GM19463 (cell line): ENCODE data around the gene ORC3.
A peak's percentile ranks its signal among the peaks of the same experiment; 100 is the strongest.

Experiments used
- ATAC-seq: cut with Tn5 transposase; IDR thresholded peaks from one replicate; pipeline ENCODE4 v1.9.1; 2021; ENCODE audit warnings: mild to moderate bottlenecking, moderate library complexity; ENCODE audit not compliant: unreplicated experiment

ORC3 gene

DNA sequence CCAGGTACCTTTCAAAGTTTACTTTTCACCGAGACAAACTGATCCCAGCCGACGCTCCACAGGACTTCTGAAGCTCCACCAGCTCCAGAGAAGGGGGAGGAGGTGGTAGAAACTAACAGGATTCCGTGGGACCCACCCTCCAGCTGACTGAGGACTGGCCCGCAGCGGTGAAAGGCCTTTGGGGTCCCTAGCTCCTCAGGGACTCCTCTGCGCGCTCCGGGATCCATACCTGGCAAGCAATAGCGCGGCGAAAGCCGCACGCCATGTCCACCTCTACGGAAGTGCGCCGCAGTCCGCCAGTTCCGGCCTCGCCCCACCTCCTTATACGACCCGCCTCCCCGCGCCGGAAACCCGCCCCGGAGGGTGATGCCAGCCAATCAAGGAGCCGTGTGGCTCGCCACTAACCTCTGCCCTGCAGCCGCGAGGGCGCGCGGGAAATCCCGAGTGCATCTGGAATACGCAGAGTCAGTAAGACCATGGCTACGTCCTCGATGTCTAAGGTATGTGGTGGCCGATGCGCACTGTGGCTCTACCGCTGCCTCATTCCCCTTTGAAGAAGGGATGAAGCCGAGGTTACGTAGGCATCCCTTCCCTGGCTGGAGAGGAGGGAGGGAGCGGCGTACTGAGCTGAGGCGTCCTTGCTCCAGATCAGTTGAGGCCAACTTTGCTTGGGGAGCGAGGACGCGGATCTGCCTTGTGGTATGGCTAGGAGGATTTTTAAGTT, at the start of gene ORC3, which contains the start of gene RARS2:
TSS of gene ORC3 (plus strand) at position 443 of the 724 bp plus-strand sequence. CDS start at position 477, 34 bp downstream.
TSS of gene RARS2 (minus strand) at position 295 of the 724 bp plus-strand sequence. CDS start at position 265, 30 bp downstream.
- peak; percentile 100 for ATAC-seq

DNA sequence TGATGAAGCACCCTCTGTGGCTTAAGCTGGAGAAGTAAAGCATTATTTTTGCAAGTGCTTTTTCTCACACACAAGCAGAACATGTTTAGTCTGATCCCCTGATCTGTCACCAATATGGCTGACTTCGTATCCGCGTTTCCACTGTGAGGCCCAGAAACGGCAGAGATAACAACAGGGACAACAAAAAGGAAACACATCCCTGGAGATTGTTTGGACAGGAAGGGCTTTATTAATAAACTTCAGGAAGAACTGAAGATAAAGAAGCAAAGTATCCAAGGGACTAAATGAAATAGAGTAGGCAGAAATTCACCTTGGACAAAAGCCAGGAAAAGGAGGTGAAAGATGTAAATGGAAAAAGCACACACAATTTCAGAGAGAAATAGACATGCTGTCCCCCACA, 49.4 kb upstream of the ORC3 start:
- ATAC-seq = no peak

DNA sequence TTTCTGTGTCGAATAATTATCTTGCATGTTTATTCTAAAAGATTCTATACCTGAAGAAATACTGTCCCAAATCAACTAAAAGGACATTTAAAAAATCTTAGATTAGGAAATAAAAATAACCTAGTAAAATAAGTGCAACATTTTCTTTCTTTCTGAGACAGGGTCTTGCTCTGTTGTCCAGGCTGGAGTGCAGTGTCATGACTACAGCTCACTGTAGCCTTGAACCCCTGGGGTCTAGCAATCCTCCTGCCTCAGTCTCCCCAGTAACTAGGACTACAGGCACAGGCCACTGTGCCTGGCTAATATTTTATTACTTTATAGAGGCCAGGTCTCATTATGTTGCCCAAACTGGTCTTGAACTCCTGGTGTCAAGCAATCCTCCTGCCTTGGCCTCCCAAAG, 48.9 kb upstream of the ORC3 start:
- no peak for ATAC-seq

DNA sequence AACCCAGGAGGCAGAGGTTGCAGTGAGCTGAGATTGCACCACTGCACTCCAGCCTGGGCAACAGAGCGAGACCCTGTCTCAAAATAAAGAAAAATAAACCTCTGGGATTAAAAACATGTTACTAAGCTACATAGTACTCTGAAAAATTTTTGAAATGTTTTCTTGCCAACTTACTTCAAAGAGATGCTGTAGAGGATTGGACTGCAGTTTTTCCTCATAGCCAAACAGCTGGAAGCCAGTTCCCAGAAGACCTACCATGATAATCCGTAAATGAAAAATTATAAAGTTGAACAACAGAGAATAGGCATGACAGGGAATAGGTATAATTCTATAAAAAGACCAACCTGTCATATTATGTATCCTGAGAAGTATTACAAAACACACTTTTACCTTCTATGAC, 48.2 kb upstream of the ORC3 start:
- no peak for ATAC-seq

DNA sequence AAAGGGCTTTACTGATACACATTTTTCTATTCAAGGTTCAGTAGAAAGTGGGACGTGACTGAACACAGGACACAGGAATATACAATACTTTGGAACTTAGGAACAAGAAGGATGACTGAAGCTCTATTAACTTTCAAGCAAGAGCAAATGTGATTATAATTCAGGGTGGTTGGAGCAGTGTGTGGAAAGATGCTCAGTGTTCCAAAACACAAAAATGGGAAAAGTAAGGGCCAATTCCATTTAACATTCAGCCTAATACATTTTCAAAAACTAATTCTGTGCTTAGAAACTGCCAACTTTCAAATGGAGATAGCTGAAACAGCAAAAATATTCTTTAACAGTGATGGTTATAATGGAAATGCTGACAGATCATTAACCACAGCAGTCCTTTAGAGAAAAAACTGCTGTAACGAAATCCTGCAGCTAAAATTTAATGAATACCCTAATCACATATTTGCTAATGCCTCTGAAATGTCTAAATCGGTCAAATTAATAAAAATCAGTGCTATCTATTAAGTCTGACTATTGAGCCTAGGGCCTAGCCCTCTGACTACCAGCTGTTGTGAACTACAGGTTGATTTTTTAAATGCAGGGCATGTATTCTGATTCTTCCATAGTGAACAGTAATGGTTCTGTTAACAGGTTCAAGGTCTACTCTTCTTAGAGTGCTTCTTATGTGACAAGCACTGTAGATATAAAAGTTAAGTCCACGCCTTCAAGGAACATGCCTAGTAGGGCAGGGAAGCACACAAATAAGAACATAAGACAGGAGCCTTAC, 46.0 kb upstream of the ORC3 start:
- ATAC-seq = no peak

DNA sequence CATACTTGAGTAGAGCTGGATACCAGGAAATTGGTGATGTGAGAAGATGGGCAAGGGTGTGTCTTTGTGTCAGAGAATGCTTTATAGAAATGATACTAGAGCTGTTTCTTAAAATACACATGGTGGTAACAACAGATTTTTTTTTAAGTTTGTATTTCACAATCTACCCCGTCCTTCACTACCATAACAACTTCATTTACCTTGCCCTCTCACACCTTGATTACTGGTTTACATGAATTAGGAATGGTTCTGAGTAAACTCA, 45.5 kb upstream of the ORC3 start:
- ATAC-seq = no peak

DNA sequence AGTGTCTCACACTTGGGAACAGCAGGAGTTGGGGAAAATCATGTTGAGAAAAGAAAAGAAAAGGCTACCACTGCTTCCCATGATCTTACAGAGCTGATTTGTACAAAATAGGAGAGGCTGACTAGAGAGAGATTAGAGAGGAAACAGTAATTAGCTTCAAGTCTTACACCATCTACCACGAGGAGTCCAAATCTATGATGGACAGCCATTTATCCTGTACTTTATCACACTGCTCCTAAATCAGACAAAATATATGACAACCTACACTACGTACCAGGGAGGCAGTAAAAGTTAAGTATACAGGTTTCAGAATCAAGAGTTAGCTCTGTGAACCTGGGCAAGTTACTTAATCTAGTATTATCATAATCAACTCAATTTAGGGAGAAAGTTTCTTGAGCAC, 38.1 kb upstream of the ORC3 start:
- ATAC-seq = no peak

DNA sequence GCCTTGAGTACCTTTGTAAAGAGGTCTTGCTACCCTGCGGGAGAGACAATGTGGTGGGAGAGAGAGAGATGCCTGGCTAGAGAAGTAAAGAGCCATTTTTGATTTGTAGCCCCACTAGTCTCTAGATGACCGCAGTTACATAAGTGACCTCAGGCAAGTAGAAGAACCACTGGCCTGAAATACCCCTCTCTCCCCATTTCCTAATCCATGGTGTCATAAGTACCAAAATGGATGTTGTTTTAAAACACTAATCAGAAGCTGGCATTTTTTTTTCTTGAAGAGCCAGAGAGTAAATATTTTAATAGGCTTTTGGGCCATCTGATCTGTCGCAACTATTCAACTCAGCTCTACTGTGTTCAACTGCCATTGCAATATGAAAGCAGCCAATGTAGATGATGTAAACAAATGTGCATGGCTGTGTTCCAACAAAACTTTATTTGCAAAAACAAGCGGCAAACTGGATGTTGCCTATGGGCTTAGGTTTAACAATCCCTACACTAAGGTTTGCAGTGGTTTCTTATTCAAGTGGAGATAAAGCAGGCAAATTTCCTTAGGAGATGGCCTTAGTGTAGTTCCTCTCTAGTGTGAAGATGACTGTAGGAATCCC, 36.7 kb upstream of the ORC3 start:
- no peak for ATAC-seq

DNA sequence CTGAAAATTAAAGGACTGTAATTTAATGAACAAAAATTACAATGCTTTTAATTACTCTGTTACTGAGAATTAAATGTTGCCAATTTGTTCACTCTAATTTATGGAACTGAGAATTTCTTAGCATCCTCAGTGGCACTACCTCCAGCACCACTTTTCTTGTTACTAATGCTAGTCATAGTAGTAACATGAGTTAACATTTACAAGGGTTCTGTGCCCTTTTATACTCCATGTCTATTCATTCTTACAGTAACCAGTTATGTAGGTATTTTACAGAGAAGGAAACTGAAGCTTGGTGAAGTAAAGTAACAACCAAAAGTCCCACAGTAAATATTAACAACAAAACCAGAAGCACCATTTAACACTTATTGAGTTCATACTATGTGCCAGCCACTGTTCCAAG, 34.4 kb upstream of the ORC3 start:
- ATAC-seq = no peak

DNA sequence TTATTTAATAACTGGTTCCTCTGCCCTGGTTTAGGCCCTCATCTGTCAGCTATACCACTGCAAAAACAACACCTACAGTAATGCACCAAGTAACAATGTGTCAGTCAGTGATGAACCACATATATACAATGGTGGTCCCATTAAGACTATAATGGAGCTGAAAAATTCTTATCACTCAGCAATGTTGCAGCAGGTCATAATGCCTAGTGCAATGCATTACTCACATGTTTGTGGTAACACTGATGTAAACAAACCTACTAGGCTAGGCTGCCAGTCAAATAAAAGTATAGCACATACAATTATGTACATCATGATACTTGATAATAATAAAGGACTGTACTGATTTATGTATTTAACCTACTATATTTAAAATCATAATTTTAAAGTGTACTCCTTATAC, 31.5 kb upstream of the ORC3 start:
- no peak for ATAC-seq

DNA sequence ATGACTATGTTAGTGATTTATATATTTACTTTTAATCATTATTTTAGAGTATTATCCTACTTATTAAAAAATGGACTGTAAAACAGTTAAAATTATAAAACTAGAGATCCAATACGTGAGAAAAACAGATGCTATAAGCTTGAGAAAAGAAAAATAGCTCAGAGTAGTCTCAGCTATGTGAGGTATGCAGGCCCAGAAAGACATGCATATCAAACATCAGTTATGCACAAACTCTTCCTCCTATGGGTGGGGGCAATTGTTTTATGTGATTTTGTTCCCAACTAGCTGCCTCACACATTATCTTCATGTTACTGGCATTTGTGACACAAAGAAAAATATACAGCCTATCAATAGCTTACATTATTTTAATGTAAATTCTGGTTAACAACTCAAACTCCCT, 28.9 kb upstream of the ORC3 start:
- ATAC-seq = no peak

DNA sequence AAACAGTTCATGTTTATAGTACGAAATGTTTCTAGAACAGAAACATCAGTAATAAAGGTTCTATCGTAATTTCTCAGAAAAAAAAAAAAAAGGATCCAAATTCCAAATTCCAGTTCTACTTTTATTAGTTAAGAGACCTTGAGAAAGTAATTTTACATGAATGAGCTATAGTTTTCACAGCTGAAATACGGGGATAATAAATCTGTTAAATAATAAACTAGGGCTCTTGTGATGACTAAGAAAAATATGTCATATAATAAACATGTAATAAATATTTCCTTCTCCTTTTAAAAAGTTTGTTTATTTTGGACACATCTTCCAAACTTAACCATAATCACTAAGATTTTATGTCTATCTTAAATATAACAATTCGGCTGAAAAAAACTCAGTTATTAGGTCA, 17.9 kb upstream of the ORC3 start:
- ATAC-seq = no peak

DNA sequence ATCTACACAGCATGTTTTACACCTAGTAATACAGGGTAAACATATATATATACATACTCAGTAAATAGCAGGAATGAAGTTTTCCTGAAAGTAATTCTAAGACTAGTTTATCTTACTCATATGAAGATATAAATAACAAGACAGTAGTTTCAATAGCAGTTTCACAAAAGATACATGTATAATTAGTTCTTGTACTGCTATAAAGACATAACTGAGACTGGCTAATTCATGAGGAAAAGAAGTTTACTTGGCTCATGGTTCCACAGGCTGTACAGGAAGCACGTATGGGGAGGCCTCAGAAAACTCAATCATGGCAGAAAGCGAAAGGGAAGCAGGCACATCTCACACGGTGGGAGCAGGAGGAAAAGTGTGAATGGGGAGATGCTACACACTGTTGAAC, 17.1 kb upstream of the ORC3 start:
- no peak for ATAC-seq

DNA sequence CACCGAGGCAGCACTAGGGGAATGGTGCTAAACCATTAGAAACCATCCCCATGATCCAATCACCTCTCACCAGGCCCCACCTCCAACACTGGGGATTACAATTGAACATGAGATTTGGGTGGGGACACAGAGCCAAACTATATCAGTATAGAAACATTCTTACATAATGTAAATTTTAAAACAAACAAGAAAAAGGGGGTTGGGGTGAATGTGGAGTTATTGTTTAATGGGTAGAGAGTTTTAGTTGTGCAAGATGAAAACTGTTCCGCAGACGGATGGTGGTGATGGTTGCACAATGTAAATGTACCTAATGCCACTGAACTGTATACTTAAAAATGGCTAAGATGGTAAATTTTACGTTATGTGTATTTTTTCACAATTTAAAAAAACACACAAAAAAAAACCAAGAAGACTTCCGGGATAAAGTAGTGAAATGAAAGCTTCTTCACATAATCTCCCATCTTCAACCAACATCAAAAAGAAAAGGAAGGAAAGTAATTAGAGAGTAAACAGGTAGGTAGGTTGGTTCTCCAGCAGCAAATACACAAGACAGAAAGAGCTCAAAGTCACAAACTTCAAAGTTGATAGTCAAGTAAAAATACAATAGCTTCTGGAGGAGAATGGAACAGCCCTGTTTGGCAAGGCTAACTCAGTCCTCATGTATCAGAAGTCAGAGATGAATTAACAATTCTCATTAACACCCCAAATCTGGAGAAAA, 16.5 kb upstream of the ORC3 start:
- no peak for ATAC-seq

DNA sequence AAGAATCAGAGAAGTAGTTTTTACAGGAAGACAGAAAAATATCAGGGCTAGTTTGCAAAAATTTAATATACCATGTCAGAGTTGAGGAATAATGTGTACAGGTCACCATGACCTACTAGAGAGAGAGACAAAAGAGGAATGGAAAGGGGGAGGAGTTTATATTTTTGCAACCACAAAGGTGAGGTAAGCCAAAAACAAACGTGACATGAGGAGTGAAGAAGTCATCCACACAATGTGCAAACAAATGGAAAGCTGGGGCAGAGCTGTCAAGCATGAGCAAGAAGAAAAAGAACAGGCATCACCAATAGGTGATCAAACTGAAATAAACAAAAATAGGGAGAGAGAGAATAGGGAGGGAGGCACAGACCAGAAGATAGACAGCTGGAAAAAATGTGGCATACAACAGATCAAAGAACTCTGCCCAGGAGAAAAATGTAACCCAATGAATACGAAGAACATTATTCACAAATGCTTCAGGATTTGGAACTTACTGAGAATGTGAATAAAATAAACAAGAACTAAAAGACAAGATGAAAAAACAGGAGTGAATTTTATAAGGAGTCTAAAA, 15.6 kb upstream of the ORC3 start:
- no peak for ATAC-seq

DNA sequence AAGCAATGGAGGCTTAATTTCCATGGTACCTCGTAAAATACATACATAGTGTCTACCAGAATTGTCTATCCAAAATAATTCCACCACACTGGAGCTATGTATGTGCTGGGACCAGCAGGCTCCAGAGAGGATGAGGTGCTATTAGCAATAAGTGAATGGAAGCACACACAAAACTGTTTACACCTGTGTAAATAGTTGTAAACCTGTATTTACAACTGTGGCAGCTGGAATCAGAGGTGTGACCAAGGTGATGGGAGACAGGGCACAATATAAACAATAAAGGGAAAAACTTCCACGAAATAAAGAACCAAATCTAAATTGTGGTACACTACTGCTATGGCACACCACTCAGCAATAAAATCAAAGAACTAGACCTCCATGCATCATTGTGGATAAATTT, 14.5 kb upstream of the ORC3 start:
- ATAC-seq = no peak

DNA sequence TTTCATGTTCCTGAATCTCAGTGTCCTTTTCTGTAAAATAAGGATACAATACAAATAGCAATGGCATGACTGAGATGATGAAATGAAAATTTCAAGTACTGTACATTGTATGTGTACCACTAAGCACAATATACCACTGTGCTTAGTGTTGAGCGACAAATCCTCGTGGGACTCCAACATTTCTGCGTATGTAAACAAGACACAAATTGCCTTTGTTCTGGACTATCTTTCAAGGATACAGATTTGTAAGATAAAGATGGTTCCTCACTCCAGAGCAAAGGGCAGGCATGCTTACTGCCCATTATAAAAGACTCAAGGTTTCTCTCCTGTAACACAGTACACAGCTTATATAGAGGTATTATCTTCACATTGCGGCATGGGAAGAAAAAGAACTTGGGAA, 6.1 kb upstream of the ORC3 start:
- ATAC-seq = no peak

DNA sequence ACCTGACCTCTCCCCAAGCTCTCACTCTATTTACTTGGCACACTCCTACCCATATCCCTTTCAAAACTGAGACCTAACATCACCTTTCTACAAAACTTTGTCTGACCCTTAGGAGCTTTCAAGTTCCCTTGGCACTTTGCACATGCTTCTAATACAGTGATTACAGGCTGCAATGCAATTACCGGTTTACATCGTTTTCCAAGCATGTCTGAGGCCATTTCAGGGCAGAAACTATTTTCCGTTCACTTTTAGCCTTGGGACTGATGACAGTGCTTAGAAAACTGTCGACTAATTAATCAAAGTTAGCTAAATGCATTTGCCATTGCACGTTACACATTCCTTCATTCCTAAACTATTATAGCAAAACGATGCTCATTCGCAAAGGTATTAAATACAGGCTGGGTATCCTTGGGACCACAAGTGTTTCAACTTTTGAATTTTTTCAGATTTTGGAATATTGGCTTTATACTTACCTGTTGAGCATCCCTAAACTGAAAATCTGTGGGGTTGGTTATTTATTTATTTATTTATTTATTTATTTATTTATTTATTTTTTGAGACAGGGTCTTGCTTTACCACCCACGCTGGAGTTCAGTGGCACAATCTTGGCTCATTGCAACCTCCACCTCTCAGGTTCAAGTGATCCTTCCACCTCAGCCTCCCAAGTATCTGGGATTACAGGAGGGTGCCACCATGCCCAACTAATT, 3.4 kb upstream of the ORC3 start:
- ATAC-seq = no peak

DNA sequence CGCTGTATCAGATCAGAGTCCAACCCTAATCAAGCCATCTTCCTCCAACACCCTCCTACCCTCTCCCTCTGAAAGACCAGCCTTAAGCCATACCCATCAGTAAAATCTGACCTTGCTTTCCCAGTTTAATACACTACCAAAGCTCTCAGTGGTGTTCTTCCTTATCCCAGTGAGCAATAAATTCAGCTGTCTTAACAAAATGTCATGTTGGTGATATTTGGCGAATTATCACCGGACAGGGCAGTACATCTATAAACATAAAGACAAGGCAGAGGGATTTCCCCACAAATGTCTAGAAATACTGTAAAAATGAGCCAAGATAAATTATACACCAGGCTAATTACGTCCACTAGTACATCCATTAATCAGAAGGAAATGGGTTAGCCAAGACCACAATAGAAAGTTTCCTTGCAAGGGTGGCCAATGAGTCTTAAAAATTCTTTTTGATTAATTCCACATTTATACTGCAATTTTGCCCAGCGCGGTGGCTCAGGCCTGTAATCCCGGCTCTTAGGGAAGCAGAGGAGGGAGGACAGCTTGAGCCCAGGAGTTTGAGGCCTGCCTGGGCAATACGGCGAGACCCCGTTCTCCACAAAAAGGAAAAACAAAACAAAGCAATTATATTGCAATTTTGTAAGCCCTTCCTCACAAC, 1.1 kb upstream of the ORC3 start:
- no peak for ATAC-seq

DNA sequence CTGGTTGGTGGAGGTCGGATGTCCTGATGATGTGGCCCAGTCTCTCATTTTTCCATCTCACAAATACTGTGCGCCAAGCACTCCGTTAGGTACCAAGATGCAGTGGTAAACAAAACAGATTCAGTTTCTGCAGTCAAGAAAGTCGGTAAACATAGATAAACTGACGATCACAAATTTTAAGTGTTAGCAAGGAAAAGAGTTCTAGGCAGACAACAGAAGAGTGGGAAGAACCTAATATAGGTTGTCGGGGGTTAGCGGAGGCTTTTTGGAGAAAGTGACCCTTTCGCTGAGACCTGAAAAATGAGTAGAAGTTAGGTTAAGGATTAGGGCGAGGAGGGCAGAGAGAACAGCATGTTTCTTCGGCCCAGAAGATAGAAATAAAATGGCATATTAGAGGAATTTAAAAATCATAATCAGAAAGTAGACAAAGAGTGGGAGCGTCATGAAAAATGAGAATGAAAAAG, 514 bp downstream of the ORC3 start:
- no peak for ATAC-seq
